HepG2 (cell line): ENCODE results near the gene STK10. TPM values are rescaled to one million over a fixed set of nuclear protein-coding genes. Genes with fewer than 3 reads are reported as not detected.
A peak's percentile ranks its signal among the peaks of the same experiment; 100 is the strongest.

Experiments used
- AHDC1 ChIP-seq: sonication (generic); formaldehyde crosslinking; IDR thresholded peaks from 2 replicates; pipeline ENCODE4 v1.5.1; 2020; ENCODE audit warnings: mild to moderate bottlenecking, missing genetic modification reagents, borderline replicate concordance
- AHR ChIP-seq: IDR thresholded peaks from 2 replicates; pipeline ENCODE4 v1.6.1; 2018; ENCODE audit warnings: missing genetic modification reagents, missing compliant biosample characterization
- CCAR2 ChIP-seq: fragments of 200-400 bp; formaldehyde crosslinking; optimal IDR thresholded peaks from 2 replicates; pipeline ENCODE3; 2018; ENCODE audit warnings: low read depth, mild to moderate bottlenecking, low read length, moderate library complexity
- CENPBD1 ChIP-seq: sonication (generic); formaldehyde crosslinking; IDR thresholded peaks from 2 replicates; pipeline ENCODE4 v1.8.0; 2022; ENCODE audit warnings: missing genetic modification reagents, low read depth, mild to moderate bottlenecking, borderline replicate concordance
- FIP1L1 ChIP-seq: fragments of 200-400 bp; formaldehyde crosslinking; IDR thresholded peaks from 2 replicates; pipeline ENCODE4 v1.6.1; 2018; ENCODE audit warnings: low read depth, mild to moderate bottlenecking, low read length, moderate library complexity, borderline replicate concordance; ENCODE audit not compliant: insufficient read depth
- LBX2 ChIP-seq: sonication (generic); formaldehyde crosslinking; IDR thresholded peaks from 2 replicates; pipeline ENCODE4 v1.5.0; 2020; ENCODE audit warnings: missing genetic modification reagents, mild to moderate bottlenecking, borderline replicate concordance
- MAF1 ChIP-seq: sonication (generic); formaldehyde crosslinking; IDR thresholded peaks from 2 replicates; pipeline ENCODE4 v1.5.0; 2020; ENCODE audit warnings: missing genetic modification reagents, borderline replicate concordance
- SRSF1 ChIP-seq: fragments of 200-400 bp; formaldehyde crosslinking; optimal IDR thresholded peaks from 2 replicates; pipeline ENCODE3; 2017; ENCODE audit warnings: mild to moderate bottlenecking, low read depth, low read length, moderate library complexity
- TFAP4 ChIP-seq: sonication (generic); IDR thresholded peaks from 2 replicates; pipeline ENCODE4 v1.6.1; 2016; ENCODE audit warnings: low read depth, borderline replicate concordance
- ZBTB10 ChIP-seq: sonication (generic); formaldehyde crosslinking; IDR thresholded peaks from 2 replicates; pipeline ENCODE4 v1.4.0; 2020; ENCODE audit warnings: missing genetic modification reagents, borderline replicate concordance
- ZNF512B ChIP-seq: sonication (generic); formaldehyde crosslinking; IDR thresholded peaks from 2 replicates; pipeline ENCODE4 v1.5.1; 2020; ENCODE audit warnings: missing genetic modification reagents, mild to moderate bottlenecking, borderline replicate concordance
- ZNF567 ChIP-seq: sonication (generic); formaldehyde crosslinking; IDR thresholded peaks from 2 replicates; pipeline ENCODE4 v1.8.1; 2023; ENCODE audit warnings: mild to moderate bottlenecking, missing genetic modification reagents, borderline replicate concordance
- ZSCAN20 ChIP-seq: sonication (generic); formaldehyde crosslinking; IDR thresholded peaks from 2 replicates; pipeline ENCODE4 v1.4.0; 2020; ENCODE audit warnings: missing genetic modification reagents, mild to moderate bottlenecking, borderline replicate concordance
- polyA plus RNA-seq, 8 experiments: library from polyadenylated mRNA; depleted of rRNA in 3 of 8; stranded (reverse) in 7 of 8; unstranded in 1 of 8; fragments of >200 nt; fragmentation: Illumina TruSeq in 4 of 8; extraction: Trizol in 4 of 8; gene quantifications; 2 replicates each; pipeline versions ENCODE4 v1.2.1 to v1.2.3, GENCODE V29; 2011 to 2016; ENCODE audit warnings: low read depth in 4 of 8, missing spikeins in 1 of 8, mixed read lengths in 1 of 8; ENCODE audit not compliant: insufficient read depth in 1 of 8
- total RNA-seq, 5 experiments: library from RNA; depleted of rRNA; stranded (reverse); fragments of >200 nt; fragmentation: Illumina TruSeq; extraction: Trizol; gene quantifications; 2 replicates each; pipeline ENCODE4 v1.2.3, GENCODE V29; 2016; ENCODE audit warnings: low read depth in 1 of 5

The STK10 gene
- total and polyA plus RNA-seq, 2 of the 13 experiments (the other 11 are each of a cell fraction or from before 2014, with no cell fraction given): 7.0 to 7.2 TPM

GRCh38 chr5:172006321-172007174 lies 181.5 kb downstream of the STK10 start, which contains the start of gene FBXW11 (continued):
- TF ChIP-seq AHR: peak; percentile 31; the same call in 1 of the 2 replicates
- no peak; the same call in 1 of the 2 replicates for TF ChIP-seq CENPBD1 (CRISPR knock-in tag)
- no peak for TF ChIP-seq ZNF512B (CRISPR knock-in tag)
- no peak for TF ChIP-seq TFAP4
- no peak for TF ChIP-seq ZSCAN20 (CRISPR knock-in tag)
- peak; percentile 80; the same call in 1 of the 2 replicates for TF ChIP-seq ZNF567 (CRISPR knock-in tag)
- peak; percentile 35 for TF ChIP-seq SRSF1
- no peak for TF ChIP-seq CCAR2
- TF ChIP-seq LBX2: no peak
- TF ChIP-seq MAF1 (CRISPR knock-in tag): no peak; the same call in 1 of the 2 replicates
- TF ChIP-seq ZBTB10 (CRISPR knock-in tag): no peak
- 0 out of 2 replicates have a peak, but pooled peaks have one; percentile 36 for TF ChIP-seq AHDC1
- 0 out of 2 replicates have a peak, but pooled peaks have one; percentile 92 for TF ChIP-seq FIP1L1
